Lung (tissue), 12 donors: Measurements from ENCODE around the gene PWWP2B. TPM values are rescaled to one million over a fixed set of nuclear protein-coding genes. Genes with fewer than 3 reads are reported as not detected.

Experiments used
- ATAC-seq: fragments of 200-7000 bp; cut with Tn5 transposase; one replicate; pipeline ENCODE4 v1.9.1; 2020; ENCODE audit warnings: moderate number of reproducible peaks; ENCODE audit not compliant: insufficient read depth, low FRiP score
- DNase-seq, 3 donors: peaks; one replicate each; pipeline ENCODE4 v3.0.0-alpha.2; 2013 to 2017
- H3K27ac ChIP-seq, 2 donors: one replicate each; pipeline ENCODE4 v1.5.1; 2013; ENCODE audit warnings: mild to moderate bottlenecking in 2 of 2, moderate library complexity in 2 of 2, control low read depth in 1 of 2, inconsistent platforms in 1 of 2, low read depth in 1 of 2, low read length in 1 of 2
- H3K27me3 ChIP-seq, 3 donors: one replicate each; pipeline ENCODE4 v1.5.1; 2013; ENCODE audit warnings: low read length in 2 of 3; ENCODE audit not compliant: control insufficient read depth in 3 of 3, insufficient read depth in 3 of 3
- H3K36me3 ChIP-seq, 4 donors: one replicate each; pipeline ENCODE4 v1.5.1; 2013; ENCODE audit warnings: low read length in 4 of 4, mild to moderate bottlenecking in 1 of 4, moderate library complexity in 1 of 4; ENCODE audit not compliant: control insufficient read depth in 4 of 4, insufficient read depth in 4 of 4
- H3K4me1 ChIP-seq, 5 donors: one replicate each; pipeline ENCODE4 v1.5.1; 2013; ENCODE audit warnings: low read length in 5 of 5, mild to moderate bottlenecking in 2 of 5, moderate library complexity in 1 of 5; ENCODE audit not compliant: control insufficient read depth in 5 of 5, insufficient read depth in 5 of 5
- H3K4me3 ChIP-seq: one replicate; pipeline ENCODE4 v1.5.1; 2013; ENCODE audit warnings: mild to moderate bottlenecking, control low read depth, moderate library complexity
- H3K9ac ChIP-seq, 2 donors: one replicate each; pipeline ENCODE4 v1.5.1; 2013; ENCODE audit warnings: low read length in 2 of 2, control low read depth in 1 of 2; ENCODE audit not compliant: insufficient read depth in 1 of 2
- H3K9me3 ChIP-seq, 4 donors: one replicate each; pipeline ENCODE4 v1.5.1; 2013; ENCODE audit warnings: low read length in 3 of 4, mild to moderate bottlenecking in 1 of 4, moderate library complexity in 1 of 4; ENCODE audit not compliant: control insufficient read depth in 4 of 4, insufficient read depth in 3 of 4
- WGBS, 2 donors: extraction: QIAGEN DNeasy Blood & Tissue Kit; methylation state at CpG; one replicate each; pipeline ENCODE4 v1.1.7; 2013; 5-methylcytosine and 5-hydroxymethylcytosine counted together
- polyA plus RNA-seq, 2 donors: library from polyadenylated mRNA; stranded (reverse); fragments of 200-250 nt; gene quantifications; one replicate each; pipeline ENCODE4 v1.2.1, GENCODE V29; 2013
- total RNA-seq, 2 donors: library from RNA; depleted of rRNA in 1 of 2; stranded (reverse); fragments of >200 nt in 1 of 2; gene quantifications; one replicate each; pipeline ENCODE4 v1.2.1, GENCODE V29; 2014 to 2021
- TF ChIP-seq, protein P1 (sequence below): IDR thresholded peaks from 2 replicates; pipeline ENCODE4 v1.5.1; 2012; ENCODE audit warnings: mild to moderate bottlenecking; ENCODE audit errors: control extremely low read depth, extremely low read depth
- donor health status: control.
- donor health status: control.
- donor health status: Bipolar disorder and iron deficiency.
- donor health status: healthy.
- donor health status: DM: yes; HTN: yes; CAD: no.

The PWWP2B gene
- total and polyA plus RNA-seq, 4 donors, result 20.1 to 33.4 (median 21.1) TPM

DNA sequence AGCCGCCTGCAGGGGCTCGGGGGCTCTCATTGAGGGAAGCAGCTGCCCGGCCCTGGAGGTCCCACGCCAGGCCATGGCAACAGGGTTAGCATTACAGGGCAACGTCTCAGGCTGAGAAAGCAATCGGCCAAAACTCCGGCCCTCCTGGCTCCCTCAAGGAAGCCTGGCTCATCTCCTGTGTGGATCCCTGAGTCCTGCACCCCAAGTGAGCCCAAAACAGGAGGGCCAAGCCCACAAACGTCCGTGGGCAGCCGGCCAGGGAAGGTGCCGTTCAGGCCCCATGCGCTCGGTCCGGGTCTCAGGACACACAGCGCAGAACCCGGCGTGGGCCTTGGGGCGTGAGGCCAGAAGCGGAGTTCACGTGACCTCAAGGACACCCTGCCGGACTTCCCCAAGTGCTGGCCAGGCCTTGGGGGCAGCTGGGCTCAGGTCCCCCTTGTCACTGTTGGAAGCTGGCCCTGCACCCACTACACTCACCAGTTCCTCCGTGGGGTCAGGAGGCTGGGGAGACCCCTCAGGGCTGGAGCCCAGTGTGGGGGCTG, 8.0 kb upstream of the PWWP2B start:
- peaks cover 0 to 14% (median 10%) of the 10 kb centered on the region in 5 donors for H3K4me1 ChIP-seq
- no peak overlapping the region for H3K9ac ChIP-seq
- H3K36me3 ChIP-seq, result no peaks in the 10 kb centered on the region
- no peaks in the 10 kb centered on the region for H3K9me3 ChIP-seq
- DNase-seq, result peak in 1 of 3 donors; percentile 25
- H3K27me3 ChIP-seq, result no peaks in the 10 kb centered on the region
- no peak overlapping the region for H3K4me3 ChIP-seq
- H3K27ac ChIP-seq, result no peak overlapping the region
- 38 to 57% methylated on average over 21 to 22 of the region's 22 CpGs for WGBS, 2 donors
- TF ChIP-seq, protein P1, sequence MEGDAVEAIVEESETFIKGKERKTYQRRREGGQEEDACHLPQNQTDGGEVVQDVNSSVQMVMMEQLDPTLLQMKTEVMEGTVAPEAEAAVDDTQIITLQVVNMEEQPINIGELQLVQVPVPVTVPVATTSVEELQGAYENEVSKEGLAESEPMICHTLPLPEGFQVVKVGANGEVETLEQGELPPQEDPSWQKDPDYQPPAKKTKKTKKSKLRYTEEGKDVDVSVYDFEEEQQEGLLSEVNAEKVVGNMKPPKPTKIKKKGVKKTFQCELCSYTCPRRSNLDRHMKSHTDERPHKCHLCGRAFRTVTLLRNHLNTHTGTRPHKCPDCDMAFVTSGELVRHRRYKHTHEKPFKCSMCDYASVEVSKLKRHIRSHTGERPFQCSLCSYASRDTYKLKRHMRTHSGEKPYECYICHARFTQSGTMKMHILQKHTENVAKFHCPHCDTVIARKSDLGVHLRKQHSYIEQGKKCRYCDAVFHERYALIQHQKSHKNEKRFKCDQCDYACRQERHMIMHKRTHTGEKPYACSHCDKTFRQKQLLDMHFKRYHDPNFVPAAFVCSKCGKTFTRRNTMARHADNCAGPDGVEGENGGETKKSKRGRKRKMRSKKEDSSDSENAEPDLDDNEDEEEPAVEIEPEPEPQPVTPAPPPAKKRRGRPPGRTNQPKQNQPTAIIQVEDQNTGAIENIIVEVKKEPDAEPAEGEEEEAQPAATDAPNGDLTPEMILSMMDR, result no peak
- no peak for ATAC-seq

DNA sequence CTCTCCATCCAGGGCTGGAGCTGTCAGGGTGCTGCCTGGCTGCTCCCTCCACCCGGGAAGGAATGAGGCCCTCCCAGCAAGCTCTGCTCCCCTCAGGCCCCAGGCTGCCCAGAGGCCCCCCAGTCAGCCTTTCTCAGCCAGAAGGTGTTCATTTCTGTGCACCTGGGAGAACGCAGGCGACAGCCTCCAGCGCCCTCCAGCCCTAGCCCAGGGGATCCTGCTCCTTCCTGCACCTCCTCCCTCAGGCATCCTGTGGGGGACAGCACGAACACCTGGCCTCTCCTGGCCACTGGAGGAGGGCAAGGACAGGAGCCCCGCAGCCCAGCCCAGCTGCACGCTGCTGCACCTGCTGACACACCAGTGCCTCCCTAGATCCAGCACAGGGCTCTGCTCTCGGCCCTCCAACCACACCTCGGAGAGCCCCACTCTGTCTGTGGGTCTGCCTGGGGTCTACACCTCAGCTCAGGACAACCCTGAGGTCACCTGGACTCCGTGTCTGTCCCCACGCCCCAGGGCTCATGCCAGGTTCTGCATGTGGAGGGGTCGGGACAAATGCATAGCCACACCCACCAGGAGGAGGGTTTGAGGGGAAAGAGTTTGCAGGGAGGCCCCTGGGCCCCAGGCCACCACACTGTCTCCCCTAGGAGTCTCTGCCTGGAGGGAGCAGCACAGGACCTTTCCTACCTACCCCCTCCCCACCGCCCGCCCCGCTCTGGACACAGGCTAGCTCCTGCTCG, 7.4 kb upstream of the PWWP2B start:
- WGBS, 2 donors, result 55 to 66% methylated on average over 15 to 16 of the region's 16 CpGs
- H3K36me3 ChIP-seq, result no peaks in the 10 kb centered on the region
- H3K27ac ChIP-seq, result no peak overlapping the region
- no peaks in the 10 kb centered on the region for H3K9me3 ChIP-seq
- no peak overlapping the region for H3K4me3 ChIP-seq
- H3K9ac ChIP-seq, result no peak overlapping the region
- DNase-seq (no peak), ATAC-seq (no peak)
- peaks cover 0 to 16% (median 10%) of the 10 kb centered on the region in 5 donors for H3K4me1 ChIP-seq
- TF ChIP-seq, protein P1, result no peak
- H3K27me3 ChIP-seq, result no peaks in the 10 kb centered on the region

- Histone ChIP-seq H3K9ac (no peak overlapping the region), H3K36me3 (no peaks in the 10 kb centered on the region), H3K27ac (no peak overlapping the region), H3K4me1 (peaks cover 0 to 20% (median 10%) of the 10 kb centered on the region in 5 donors), H3K4me3 (no peak overlapping the region), H3K27me3 (no peaks in the 10 kb centered on the region), H3K9me3 (no peaks in the 10 kb centered on the region)
- ATAC-seq (no peak), DNase-seq (no peak)
- TF ChIP-seq, protein P1, result no peak
- WGBS, 2 donors, result 67 to 75% methylated on average over 8 of the region's 8 CpGs
Measured at GRCh38 chr10:132390170-132390920, 6.7 kb upstream of the PWWP2B start.
